HepG2 (cell line): ENCODE data around the gene RGS2. TPM values are rescaled to one million over a fixed set of nuclear protein-coding genes. Genes with fewer than 3 reads are reported as not detected.

Experiments used
- ATAC-seq: fragments of 200-7000 bp; cut with Tn5 transposase; 3 replicates; pipeline ENCODE4 v1.9.1; 2020; ENCODE audit warnings: mild to moderate bottlenecking, moderate library complexity
- BruUV-seq: library from RNA; stranded (reverse); fragments of 400-500 nt; replicated peaks from 2 replicates; lab custom pipeline; 2021; lab: Mats Ljungman, UMichigan
- CTCF ChIA-PET: fragments of 300-600 bp; formaldehyde crosslinking; extraction: SDS; loops from one replicate; lab custom pipeline; 2021; ENCODE audit warnings: low total read pairs, inconsistent platforms, low intra/inter-chr PET ratio; lab: Yijun Ruan, JAX
- POLR2A ChIA-PET: fragments of 350-600 bp; sonication (Branson Sonifier 250); formaldehyde crosslinking; loops from one replicate; lab custom pipeline; 2020; ENCODE audit warnings: antibody characterized with exemption, inconsistent platforms; lab: Yijun Ruan, JAX
- DNase-seq: peaks from one replicate; pipeline ENCODE4 v3.0.0-alpha.2; 2015; ENCODE audit warnings: low spot score
- FAIRE-seq: peaks from 3 replicates; lab custom pipeline; 2011; peaks lifted over from hg19 to GRCh38; lab: Jason Lieb, UNC
- H2AFZ ChIP-seq: one replicate; pipeline ENCODE4 v1.6.1; 2011; ENCODE audit warnings: low read length, inconsistent platforms
- H3K27ac ChIP-seq: fragments of 300-600 bp; 3 replicates; pipeline ENCODE4 v1.8.0; 2011; ENCODE audit warnings: mixed run types, mild to moderate bottlenecking, mixed read lengths, low read length, inconsistent platforms; ENCODE audit not compliant: insufficient read depth; ENCODE audit errors: extremely low read length
- H3K27me3 ChIP-seq, 2 experiments: fragments of 200-600 bp in 1 of 2; 2 replicates in 1 of 2; 3 replicates in 1 of 2; pipeline versions ENCODE4 v1.6.0 to v1.8.0; 2011; ENCODE audit warnings: low read length in 2 of 2, mild to moderate bottlenecking in 2 of 2, moderate library complexity in 2 of 2, inconsistent platforms in 1 of 2; ENCODE audit not compliant: insufficient read depth in 2 of 2, control insufficient read depth in 1 of 2
- H3K36me3 ChIP-seq, 2 experiments: fragments of 200-600 bp in 1 of 2; replicated peaks in 1 of 2; 2 replicates in 1 of 2; 3 replicates in 1 of 2; pipeline versions ENCODE4 v1.5.1 to v1.8.0; 2011; ENCODE audit warnings: low read length in 2 of 2, inconsistent platforms in 1 of 2; ENCODE audit not compliant: insufficient read depth in 2 of 2, control insufficient read depth in 1 of 2
- H3K4me1 ChIP-seq: 2 replicates; pipeline ENCODE4 v1.5.1; 2012; ENCODE audit warnings: low read length, inconsistent platforms; ENCODE audit not compliant: insufficient read depth
- H3K4me2 ChIP-seq: 2 replicates; pipeline ENCODE4 v1.6.0; 2011; ENCODE audit warnings: low read depth, low read length, inconsistent platforms
- H3K4me3 ChIP-seq, 3 experiments: fragments of 200-600 bp in 1 of 3; sonication (generic), shearing (Covaris generic) in 1 of 3; replicated peaks in 1 of 3; 2 replicates each; pipeline ENCODE4 v1.5.1; 2011 to 2016; ENCODE audit warnings: low read length in 3 of 3, inconsistent platforms in 2 of 3, low read depth in 2 of 3, mild to moderate bottlenecking in 2 of 3, control low read depth in 1 of 3, mixed read lengths in 1 of 3; ENCODE audit not compliant: insufficient read depth in 1 of 3
- H3K79me2 ChIP-seq: one replicate; pipeline ENCODE4 v1.6.1; 2011; ENCODE audit warnings: low read length, inconsistent platforms; ENCODE audit not compliant: insufficient read depth
- H3K9ac ChIP-seq: 2 replicates; pipeline ENCODE4 v1.6.0; 2011; ENCODE audit warnings: mild to moderate bottlenecking, low read depth, low read length, inconsistent platforms; ENCODE audit not compliant: insufficient read depth
- H3K9me3 ChIP-seq: 2 replicates; pipeline ENCODE4 v1.5.1; 2012; ENCODE audit warnings: mild to moderate bottlenecking, low read length
- H4K20me1 ChIP-seq: 2 replicates; pipeline ENCODE4 v1.6.0; 2011; ENCODE audit warnings: inconsistent platforms, mild to moderate bottlenecking, low read length, moderate library complexity; ENCODE audit not compliant: insufficient read depth
- CEBPZ ChIP-seq: IDR thresholded peaks from 2 replicates; pipeline ENCODE4 v1.6.1; 2012; ENCODE audit warnings: low read length, improper control_type of control experiment
- KDM5A ChIP-seq: fragments of 200-600 bp; sonication (generic); IDR thresholded peaks from 2 replicates; pipeline ENCODE4 v1.7.0; 2018; ENCODE audit warnings: antibody characterized with exemption, mild to moderate bottlenecking, low read length, borderline replicate concordance
- MLLT10 ChIP-seq: sonication (generic); formaldehyde crosslinking; IDR thresholded peaks from 2 replicates; pipeline ENCODE4 v1.4.0; 2020; ENCODE audit warnings: missing genetic modification reagents
- PPARG ChIP-seq: conservative IDR thresholded peaks from 2 replicates; pipeline ENCODE4 v1.6.1; 2016; ENCODE audit warnings: missing biosample characterization, missing genetic modification reagents
- SATB2 ChIP-seq: sonication (generic); formaldehyde crosslinking; IDR thresholded peaks from 2 replicates; pipeline ENCODE4 v1.5.0; 2020; ENCODE audit warnings: missing genetic modification reagents
- SIX1 ChIP-seq: sonication (generic); formaldehyde crosslinking; IDR thresholded peaks from 2 replicates; pipeline ENCODE4 v1.4.0; 2020; ENCODE audit warnings: missing genetic modification reagents, borderline replicate concordance
- ZBTB33 ChIP-seq: sonication (generic); formaldehyde crosslinking; IDR thresholded peaks from 2 replicates; pipeline ENCODE4 v1.4.0; 2020; ENCODE audit warnings: missing genetic modification reagents
- ZNF121 ChIP-seq: sonication (generic); formaldehyde crosslinking; IDR thresholded peaks from 2 replicates; pipeline ENCODE4 v1.5.0; 2020; ENCODE audit warnings: mild to moderate bottlenecking, missing genetic modification reagents
- ZNF292 ChIP-seq: sonication (generic); formaldehyde crosslinking; IDR thresholded peaks from 2 replicates; pipeline ENCODE4 v1.8.1; 2022; ENCODE audit warnings: mild to moderate bottlenecking, low read depth, missing genetic modification reagents, borderline replicate concordance
- ZNF362 ChIP-seq: sonication (generic); formaldehyde crosslinking; IDR thresholded peaks from 2 replicates; pipeline ENCODE4 v1.4.0; 2020; ENCODE audit warnings: missing genetic modification reagents, mild to moderate bottlenecking, borderline replicate concordance
- ZNF468 ChIP-seq: sonication (generic); formaldehyde crosslinking; IDR thresholded peaks from 2 replicates; pipeline ENCODE4 v1.8.0; 2022; ENCODE audit warnings: mild to moderate bottlenecking, moderate library complexity, missing genetic modification reagents
- ZNF564 ChIP-seq: sonication (generic); formaldehyde crosslinking; IDR thresholded peaks from 2 replicates; pipeline ENCODE4 v1.8.1; 2023; ENCODE audit warnings: mild to moderate bottlenecking, missing genetic modification reagents
- WGBS: methylation state at CpG from one replicate; pipeline ENCODE4 v1.1.6; 2017; ENCODE audit warnings: low lambda C conversion rate; 5-methylcytosine and 5-hydroxymethylcytosine counted together
- in situ Hi-C: cut with HindIII; loops from 2 replicates; pipeline ENCODE4 v1.10.0; 2017; ENCODE audit warnings: low pct_unique_long_range_greater_than_20kb; ENCODE audit not compliant: extremely low pct_ligation_motif_present
- intact Hi-C: fragments of 100-400 bp; cut with micrococcal nuclease; formaldehyde crosslinking; loops from one replicate; pipeline ENCODE4 v1.10.0; 2022; ENCODE audit not compliant: unreplicated experiment
- polyA plus RNA-seq, 8 experiments: library from polyadenylated mRNA; depleted of rRNA in 3 of 8; stranded (reverse) in 7 of 8; unstranded in 1 of 8; fragments of >200 nt; fragmentation: Illumina TruSeq in 4 of 8; extraction: Trizol in 4 of 8; gene quantifications; 2 replicates each; pipeline versions ENCODE4 v1.2.1 to v1.2.3, GENCODE V29; 2011 to 2016; ENCODE audit warnings: low read depth in 4 of 8, missing spikeins in 1 of 8, mixed read lengths in 1 of 8; ENCODE audit not compliant: insufficient read depth in 1 of 8
- total RNA-seq, 5 experiments: library from RNA; depleted of rRNA; stranded (reverse); fragments of >200 nt; fragmentation: Illumina TruSeq; extraction: Trizol; gene quantifications; 2 replicates each; pipeline ENCODE4 v1.2.3, GENCODE V29; 2016; ENCODE audit warnings: low read depth in 1 of 5
- TF ChIP-seq, protein P1 (sequence below): IDR thresholded peaks from 2 replicates; pipeline ENCODE4 v1.6.1; 2016; ENCODE audit warnings: low read depth
- TF ChIP-seq, protein P2 (sequence below): sonication (generic); formaldehyde crosslinking; IDR thresholded peaks from 2 replicates; pipeline ENCODE4 v1.9.0; 2022; ENCODE audit warnings: low read depth, missing genetic modification reagents

RGS2 gene
- total and polyA plus RNA-seq, 2 of the 13 experiments (the other 11 are each of a cell fraction or from before 2014, with no cell fraction given), result 0.64 to 1.4 TPM

- TF ChIP-seq, protein P1, sequence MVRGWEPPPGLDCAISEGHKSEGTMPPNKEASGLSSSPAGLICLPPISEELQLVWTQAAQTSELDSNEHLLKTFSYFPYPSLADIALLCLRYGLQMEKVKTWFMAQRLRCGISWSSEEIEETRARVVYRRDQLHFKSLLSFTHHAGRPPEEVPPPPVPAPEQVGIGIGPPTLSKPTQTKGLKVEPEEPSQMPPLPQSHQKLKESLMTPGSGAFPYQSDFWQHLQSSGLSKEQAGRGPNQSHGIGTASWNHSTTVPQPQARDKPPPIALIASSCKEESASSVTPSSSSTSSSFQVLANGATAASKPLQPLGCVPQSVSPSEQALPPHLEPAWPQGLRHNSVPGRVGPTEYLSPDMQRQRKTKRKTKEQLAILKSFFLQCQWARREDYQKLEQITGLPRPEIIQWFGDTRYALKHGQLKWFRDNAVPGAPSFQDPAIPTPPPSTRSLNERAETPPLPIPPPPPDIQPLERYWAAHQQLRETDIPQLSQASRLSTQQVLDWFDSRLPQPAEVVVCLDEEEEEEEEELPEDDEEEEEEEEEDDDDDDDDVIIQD (CRISPR knock-in tag), result no peak
Measured at GRCh38 chr1:192789871-192790270, 19.0 kb upstream of the RGS2 start (continued).

- no peak overlapping the region for H2AFZ ChIP-seq
- ChIA-PET POLR2A (no interaction called here), CTCF (no interaction called here)
- in situ Hi-C loops, result no loop called here
- no peak overlapping the region for H3K4me2 ChIP-seq
- no TSS peak for BruUV-seq
- no peaks in the 10 kb centered on the region for H3K4me1 ChIP-seq
- DNase-seq (no peak), FAIRE-seq (no peak), ATAC-seq (no peak)
- no peaks in the 10 kb centered on the region for H4K20me1 ChIP-seq
- H3K27me3 ChIP-seq, result no peaks in the 10 kb centered on the region; a peak in 1 of 5 replicates
- no peak overlapping the region for H3K27ac ChIP-seq
- H3K9me3 ChIP-seq, result no peaks in the 10 kb centered on the region
- intact Hi-C loops, result no loop called here
- no peak overlapping the region for H3K9ac ChIP-seq
- H3K79me2 ChIP-seq, result no peaks in the 10 kb centered on the region
- H3K36me3 ChIP-seq, result no peaks in the 10 kb centered on the region
- 5% methylated on average over 2 of the region's 2 CpGs for WGBS
- H3K4me3 ChIP-seq, result no peak overlapping the region
- no peak for TF ChIP-seq ZNF121 (CRISPR knock-in tag)
- no peak for TF ChIP-seq ZBTB33 (CRISPR knock-in tag)
- no peak for TF ChIP-seq MLLT10 (CRISPR knock-in tag)
- TF ChIP-seq SIX1 (CRISPR knock-in tag), result no peak
- no peak for TF ChIP-seq ZNF564
- TF ChIP-seq, protein P2, sequence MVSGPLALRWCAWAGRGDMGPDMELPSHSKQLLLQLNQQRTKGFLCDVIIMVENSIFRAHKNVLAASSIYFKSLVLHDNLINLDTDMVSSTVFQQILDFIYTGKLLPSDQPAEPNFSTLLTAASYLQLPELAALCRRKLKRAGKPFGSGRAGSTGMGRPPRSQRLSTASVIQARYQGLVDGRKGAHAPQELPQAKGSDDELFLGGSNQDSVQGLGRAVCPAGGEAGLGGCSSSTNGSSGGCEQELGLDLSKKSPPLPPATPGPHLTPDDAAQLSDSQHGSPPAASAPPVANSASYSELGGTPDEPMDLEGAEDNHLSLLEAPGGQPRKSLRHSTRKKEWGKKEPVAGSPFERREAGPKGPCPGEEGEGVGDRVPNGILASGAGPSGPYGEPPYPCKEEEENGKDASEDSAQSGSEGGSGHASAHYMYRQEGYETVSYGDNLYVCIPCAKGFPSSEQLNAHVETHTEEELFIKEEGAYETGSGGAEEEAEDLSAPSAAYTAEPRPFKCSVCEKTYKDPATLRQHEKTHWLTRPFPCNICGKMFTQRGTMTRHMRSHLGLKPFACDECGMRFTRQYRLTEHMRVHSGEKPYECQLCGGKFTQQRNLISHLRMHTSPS (CRISPR knock-in tag), result no peak
- no peak for TF ChIP-seq CEBPZ
- TF ChIP-seq ZNF362, result no peak
- TF ChIP-seq SATB2, result no peak
- TF ChIP-seq ZNF292 (CRISPR knock-in tag), result no peak
- no peak for TF ChIP-seq PPARG
- no peak for TF ChIP-seq KDM5A
- TF ChIP-seq ZNF468 (CRISPR knock-in tag), result no peak
Measured at GRCh38 chr1:192792628-192793027, 16.2 kb upstream of the RGS2 start.
